Heart right ventricle (tissue), 16 donors: Measurements from ENCODE around the gene GPD1L. TPM values are rescaled to one million over a fixed set of nuclear protein-coding genes. Genes with fewer than 3 reads are reported as not detected.

Source experiments
- ATAC-seq, 8 donors: fragments of 200-7000 bp; cut with Tn5 transposase; one replicate each; pipeline ENCODE4 v1.9.1; 2020; ENCODE audit warnings: mild to moderate bottlenecking in 8 of 8, moderate library complexity in 8 of 8, moderate number of reproducible peaks in 1 of 8
- DNase-seq, 2 donors: peaks; one replicate each; pipeline ENCODE4 v3.0.0-alpha.2; 2020
- H3K27ac ChIP-seq, 10 donors: fragments of 200-600 bp; sonication (generic) in 2 of 10; one replicate each; pipeline versions ENCODE4 v1.5.0 to v1.8.0; 2020 to 2022; ENCODE audit warnings: mild to moderate bottlenecking in 3 of 10
- H3K27me3 ChIP-seq, 7 donors: fragments of 200-600 bp; one replicate each; pipeline ENCODE4 v1.8.0; 2021 to 2022; ENCODE audit warnings: mild to moderate bottlenecking in 2 of 7
- H3K36me3 ChIP-seq, 9 donors: fragments of 200-600 bp; sonication (generic) in 1 of 9; one replicate each; pipeline versions ENCODE4 v1.5.0 to v1.8.0; 2020 to 2022; ENCODE audit warnings: mild to moderate bottlenecking in 2 of 9
- H3K4me1 ChIP-seq, 9 donors: fragments of 200-600 bp; sonication (generic) in 1 of 9; one replicate each; pipeline versions ENCODE4 v1.5.0 to v1.8.0; 2020 to 2022; ENCODE audit warnings: mild to moderate bottlenecking in 4 of 9
- H3K4me3 ChIP-seq, 10 donors: fragments of 200-600 bp; sonication (generic) in 2 of 10; one replicate each; pipeline versions ENCODE4 v1.5.0 to v1.8.0; 2020 to 2022; ENCODE audit warnings: mild to moderate bottlenecking in 7 of 10, moderate library complexity in 2 of 10
- H3K9me3 ChIP-seq, 11 donors: fragments of 200-600 bp in 10 of 11; sonication (generic) in 2 of 11; one replicate each; pipeline versions ENCODE4 v1.5.0 to v1.8.0; 2013 to 2022; ENCODE audit warnings: mild to moderate bottlenecking in 2 of 11, control low read depth in 1 of 11, moderate library complexity in 1 of 11
- WGBS, 2 donors: extraction: QIAGEN DNeasy Blood & Tissue Kit; methylation state at CpG; one replicate each; pipeline ENCODE4 v1.1.7; 2013; ENCODE audit warnings: inconsistent platforms in 1 of 2; 5-methylcytosine and 5-hydroxymethylcytosine counted together
- intact Hi-C, 10 donors: fragments of 100-400 bp; cut with DNase I; formaldehyde crosslinking; loops; one replicate each; pipeline versions ENCODE4 v1.11.1 to v1.14.2; 2022
- polyA plus RNA-seq, 2 donors: library from polyadenylated mRNA; stranded (reverse); fragments of 200-250 nt; gene quantifications; one replicate each; pipeline ENCODE4 v1.2.3, GENCODE V29; 2013
- total RNA-seq, 10 donors: library from RNA; stranded (reverse); fragmentation: NEBNext Ultra II Directional in 3 of 10; extraction: Animal tissue kit (Norgen Biotek cat#: 25700) in 3 of 10; gene quantifications; one replicate each; pipeline versions ENCODE4 v1.2.1 to v1.2.4, GENCODE V29; 2021 to 2023
- TF ChIP-seq, protein P1 (sequence below), 9 donors: fragments of 200-600 bp; sonication (generic) in 2 of 9; IDR thresholded peaks; one replicate each; pipeline versions ENCODE4 v1.5.0 to v1.8.0; 2021 to 2022; ENCODE audit warnings: antibody characterized with exemption in 9 of 9, mild to moderate bottlenecking in 5 of 9, moderate library complexity in 1 of 9
- donor health status: Arrhythmogenic right ventricular cardiomyopathy.
- donor health status: ischemic (EF 13 %, LVEDD 7.1; RV severe dilation, severe dysfunction).
- donor health status: healthy with polysubstance abuse.
- donor health status: DM: no; HTN: yes; CAD: no.
- donor health status: DM: no; HTN: no; CAD: no.
- donor health status: ischemic (EF 25% LVEDD 6.9; RV normal size, moderate dysfunction).
- donor health status: ischemic (EF 25% LVEDD 5.7; RV mildly dilated, moderate dysfunction).
- donor health status: healthy.
- donor health status: DM: yes; HTN: yes; CAD: no.
- donor health status: Ischemic cardiomyopathy.
- donor health status: ischemic (EF 35%, LVEDD 5.7; RV mildly dilated, moderate dysfunction).
- donor health status: nonischemic (EF 11% LVEDD 7.7; RV severe dilation, severe dysfunction).
- donor health status: DM: yes; HTN: yes; CAD: no.
- donor health status: PGD.
- donor health status: ischemic (EF 29% LVEDD 5.4; RV normal size, mild dysfunction).
- donor health status: nonischemic (EF 23%, LVEDD 6.1; RV moderate dilation, normal function).

The GPD1L gene
- total and polyA plus RNA-seq, 12 donors: 71.0 to 349 (median 177) TPM

DNA sequence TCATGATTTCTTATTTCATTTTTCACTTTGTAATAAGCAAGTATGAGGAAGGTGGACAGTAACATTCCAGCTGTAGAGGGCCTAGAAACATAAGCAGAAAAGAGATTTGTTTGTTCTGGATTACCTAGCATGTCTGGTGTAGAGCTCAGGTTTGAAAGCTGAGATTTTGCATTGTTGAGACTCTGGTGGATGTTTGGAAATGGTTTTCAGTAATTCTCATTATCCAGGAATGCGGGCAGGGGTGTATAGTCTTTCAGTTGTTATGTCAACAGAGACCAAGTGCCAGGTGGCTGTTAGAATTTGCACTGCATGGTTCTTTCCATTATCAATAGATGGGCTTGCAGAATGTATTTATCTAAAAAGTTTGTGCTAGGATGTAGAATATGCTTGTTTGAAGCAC lies 10.9 kb downstream of the GPD1L start:
- DNase-seq: no peak
- peaks cover 0 to 48% (median 24%) of the 10 kb centered on the region in 9 donors for H3K4me1 ChIP-seq
- no peaks in the 10 kb centered on the region for H3K36me3 ChIP-seq
- H3K4me3 ChIP-seq: no peak overlapping the region
- 91 to 92% methylated on average over 1 of the region's 1 CpG for WGBS, 2 donors
- TF ChIP-seq, protein P1, sequence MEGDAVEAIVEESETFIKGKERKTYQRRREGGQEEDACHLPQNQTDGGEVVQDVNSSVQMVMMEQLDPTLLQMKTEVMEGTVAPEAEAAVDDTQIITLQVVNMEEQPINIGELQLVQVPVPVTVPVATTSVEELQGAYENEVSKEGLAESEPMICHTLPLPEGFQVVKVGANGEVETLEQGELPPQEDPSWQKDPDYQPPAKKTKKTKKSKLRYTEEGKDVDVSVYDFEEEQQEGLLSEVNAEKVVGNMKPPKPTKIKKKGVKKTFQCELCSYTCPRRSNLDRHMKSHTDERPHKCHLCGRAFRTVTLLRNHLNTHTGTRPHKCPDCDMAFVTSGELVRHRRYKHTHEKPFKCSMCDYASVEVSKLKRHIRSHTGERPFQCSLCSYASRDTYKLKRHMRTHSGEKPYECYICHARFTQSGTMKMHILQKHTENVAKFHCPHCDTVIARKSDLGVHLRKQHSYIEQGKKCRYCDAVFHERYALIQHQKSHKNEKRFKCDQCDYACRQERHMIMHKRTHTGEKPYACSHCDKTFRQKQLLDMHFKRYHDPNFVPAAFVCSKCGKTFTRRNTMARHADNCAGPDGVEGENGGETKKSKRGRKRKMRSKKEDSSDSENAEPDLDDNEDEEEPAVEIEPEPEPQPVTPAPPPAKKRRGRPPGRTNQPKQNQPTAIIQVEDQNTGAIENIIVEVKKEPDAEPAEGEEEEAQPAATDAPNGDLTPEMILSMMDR (IDR thresholded peaks at IDR 0.05): no peak
- ATAC-seq: no peak
- peaks cover 0 to 4% (median 0%) of the 10 kb centered on the region in 11 donors for H3K9me3 ChIP-seq
- H3K27ac ChIP-seq: no peak overlapping the region
- H3K27me3 ChIP-seq: no peaks in the 10 kb centered on the region
- intact Hi-C loops: no loop called here

DNA sequence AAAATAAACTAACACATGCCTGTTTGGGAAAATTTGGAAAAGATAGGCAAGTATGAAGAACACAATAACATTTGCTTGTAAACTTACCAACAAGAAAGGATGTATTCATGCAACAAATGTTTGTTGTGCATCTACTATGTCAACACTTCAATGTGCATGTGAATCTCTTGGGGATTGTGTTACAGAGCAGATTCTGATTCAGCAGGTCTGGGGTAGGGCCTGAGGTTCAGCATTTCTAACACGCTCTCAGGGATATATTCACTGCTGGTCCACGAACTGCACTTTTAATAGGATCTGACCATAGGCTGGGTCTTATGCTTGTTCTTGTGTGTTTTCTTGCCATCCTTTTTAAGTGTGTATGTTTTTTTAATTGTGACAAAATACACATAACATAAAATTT lies 11.8 kb downstream of the GPD1L start:
- 86 to 87% methylated on average over 2 of the region's 2 CpGs for WGBS, 2 donors
- H3K36me3 ChIP-seq: no peaks in the 10 kb centered on the region
- peaks cover 0 to 48% (median 24%) of the 10 kb centered on the region in 9 donors for H3K4me1 ChIP-seq
- TF ChIP-seq, protein P1 (IDR thresholded peaks at IDR 0.05): no peak
- ATAC-seq: no peak
- DNase-seq: no peak
- no peaks in the 10 kb centered on the region for H3K27me3 ChIP-seq
- H3K4me3 ChIP-seq: no peak overlapping the region
- no peak overlapping the region for H3K27ac ChIP-seq
- H3K9me3 ChIP-seq: peaks cover 0 to 4% (median 0%) of the 10 kb centered on the region in 11 donors
- intact Hi-C loops: no loop called here

DNA sequence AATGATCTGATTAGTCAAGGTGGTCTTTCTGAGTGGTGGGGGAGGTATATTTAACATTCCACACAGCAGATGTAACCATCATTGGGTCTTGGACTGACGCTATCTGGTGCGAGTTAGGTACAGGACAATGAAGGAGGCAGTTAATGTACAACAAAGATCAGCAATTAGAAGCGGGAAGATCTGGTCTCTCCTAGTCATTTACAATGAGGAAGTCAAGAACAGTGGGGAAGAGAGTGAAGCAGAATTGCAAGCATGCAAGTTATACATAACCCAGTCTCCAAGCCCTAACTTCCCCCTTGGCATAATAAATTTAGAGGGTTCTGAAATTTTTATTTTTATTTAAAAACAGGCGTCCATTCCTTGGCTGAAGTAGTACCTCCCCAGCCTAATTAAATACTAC lies 14.1 kb downstream of the GPD1L start:
- H3K4me1 ChIP-seq: peaks cover 0 to 39% (median 24%) of the 10 kb centered on the region in 9 donors
- peak in 4 of 8 donors; percentile 13 to 53 (median 48) for ATAC-seq
- H3K27ac ChIP-seq: peak overlapping the region in 2 of 10 donors; percentile 13 to 33
- 87 to 94% methylated on average over 4 of the region's 4 CpGs for WGBS, 2 donors
- intact Hi-C loops: no loop called here
- TF ChIP-seq, protein P1 (IDR thresholded peaks at IDR 0.05): no peak
- DNase-seq: no peak
- no peaks in the 10 kb centered on the region for H3K9me3 ChIP-seq
- no peaks in the 10 kb centered on the region for H3K36me3 ChIP-seq
- H3K4me3 ChIP-seq: no peak overlapping the region
- H3K27me3 ChIP-seq: no peaks in the 10 kb centered on the region

DNA sequence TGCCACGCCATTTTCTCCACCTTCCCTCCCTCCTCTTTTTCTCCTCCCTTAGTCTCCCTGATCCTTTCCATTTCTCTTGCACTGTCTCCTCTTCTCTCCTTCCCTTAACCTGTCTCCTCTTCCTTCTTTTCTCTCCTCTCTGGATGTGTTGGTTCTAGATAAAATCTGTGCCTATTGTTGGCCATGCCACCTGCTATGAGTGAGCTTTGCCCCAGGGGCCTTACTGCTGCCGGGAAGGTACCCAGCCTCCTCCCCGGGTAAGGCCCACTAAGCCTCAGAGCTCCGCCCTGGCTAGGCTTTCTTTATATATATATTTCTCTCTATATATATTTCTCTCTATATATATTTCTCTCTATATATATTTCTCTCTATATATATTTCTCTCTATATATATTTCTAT lies 14.7 kb downstream of the GPD1L start:
- H3K27me3 ChIP-seq: no peaks in the 10 kb centered on the region
- H3K27ac ChIP-seq: peak overlapping the region in 2 of 10 donors; percentile 13 to 33
- intact Hi-C loops: no loop called here
- H3K36me3 ChIP-seq: no peaks in the 10 kb centered on the region
- ATAC-seq (no peak), DNase-seq (no peak)
- peaks cover 0 to 40% (median 24%) of the 10 kb centered on the region in 9 donors for H3K4me1 ChIP-seq
- no peak overlapping the region for H3K4me3 ChIP-seq
- TF ChIP-seq, protein P1 (IDR thresholded peaks at IDR 0.05): no peak
- no peaks in the 10 kb centered on the region for H3K9me3 ChIP-seq
- 76 to 89% methylated on average over 4 of the region's 4 CpGs for WGBS, 2 donors
